HG03103 (cell line): ENCODE measurements around the gene TECPR1.

Experiments
- ATAC-seq: cut with Tn5 transposase; IDR thresholded peaks from one replicate; pipeline ENCODE4 v1.9.1; 2021; ENCODE audit warnings: low read depth; ENCODE audit not compliant: unreplicated experiment

Gene TECPR1

DNA sequence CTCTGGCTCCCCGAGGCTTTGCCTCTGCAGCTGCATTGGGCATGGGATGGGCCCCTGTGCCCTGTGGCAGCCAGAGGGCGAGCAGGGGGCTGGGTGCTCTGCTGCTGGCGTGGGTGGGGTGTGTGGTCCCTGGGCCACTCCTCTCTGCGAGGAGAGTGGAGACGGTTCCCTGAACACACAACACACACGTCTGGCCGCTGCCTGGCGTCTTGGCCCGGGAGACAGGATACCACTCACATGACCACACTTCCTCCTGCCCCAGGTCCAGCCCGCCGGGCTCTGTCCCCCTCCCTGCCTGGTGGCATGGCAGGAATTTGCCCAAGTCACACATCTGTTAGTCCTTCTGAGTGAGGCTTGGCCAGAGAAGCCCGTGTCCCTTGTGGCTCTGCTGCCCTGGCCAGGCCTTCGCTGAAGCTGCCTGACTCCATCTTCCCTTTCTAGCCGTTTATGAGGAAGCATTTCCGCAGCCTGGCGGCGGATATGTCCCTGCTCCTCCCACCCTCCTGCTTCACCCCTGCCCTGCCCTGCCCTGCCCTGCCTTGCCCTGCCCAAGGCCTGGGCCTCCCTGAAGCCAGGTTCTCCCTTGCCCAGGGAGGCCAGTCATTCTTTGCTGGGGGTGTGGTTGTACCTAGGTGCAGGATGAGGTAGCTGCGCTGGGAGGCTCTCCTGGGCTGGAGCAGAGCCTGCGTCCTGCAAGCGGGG is 32.5 kb upstream of the TECPR1 start:
- no peak for ATAC-seq

DNA sequence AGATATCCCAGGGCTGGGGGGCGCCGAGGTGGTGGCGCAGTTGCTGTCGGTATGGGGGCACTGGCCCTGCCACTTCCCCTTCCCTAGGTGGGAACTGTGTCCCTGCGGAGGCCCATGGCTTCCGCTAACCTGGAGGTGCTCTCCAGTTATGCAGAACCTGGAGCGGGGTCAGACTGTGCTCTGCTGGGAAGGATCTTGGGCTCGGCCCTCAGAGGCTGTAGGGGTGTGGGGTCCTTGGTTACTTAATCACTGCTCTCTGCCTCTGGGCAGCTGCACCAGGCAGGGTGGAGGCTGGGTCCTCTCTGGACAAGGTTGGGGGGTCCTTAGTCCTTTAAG is 31.8 kb upstream of the TECPR1 start:
- ATAC-seq: no peak

DNA sequence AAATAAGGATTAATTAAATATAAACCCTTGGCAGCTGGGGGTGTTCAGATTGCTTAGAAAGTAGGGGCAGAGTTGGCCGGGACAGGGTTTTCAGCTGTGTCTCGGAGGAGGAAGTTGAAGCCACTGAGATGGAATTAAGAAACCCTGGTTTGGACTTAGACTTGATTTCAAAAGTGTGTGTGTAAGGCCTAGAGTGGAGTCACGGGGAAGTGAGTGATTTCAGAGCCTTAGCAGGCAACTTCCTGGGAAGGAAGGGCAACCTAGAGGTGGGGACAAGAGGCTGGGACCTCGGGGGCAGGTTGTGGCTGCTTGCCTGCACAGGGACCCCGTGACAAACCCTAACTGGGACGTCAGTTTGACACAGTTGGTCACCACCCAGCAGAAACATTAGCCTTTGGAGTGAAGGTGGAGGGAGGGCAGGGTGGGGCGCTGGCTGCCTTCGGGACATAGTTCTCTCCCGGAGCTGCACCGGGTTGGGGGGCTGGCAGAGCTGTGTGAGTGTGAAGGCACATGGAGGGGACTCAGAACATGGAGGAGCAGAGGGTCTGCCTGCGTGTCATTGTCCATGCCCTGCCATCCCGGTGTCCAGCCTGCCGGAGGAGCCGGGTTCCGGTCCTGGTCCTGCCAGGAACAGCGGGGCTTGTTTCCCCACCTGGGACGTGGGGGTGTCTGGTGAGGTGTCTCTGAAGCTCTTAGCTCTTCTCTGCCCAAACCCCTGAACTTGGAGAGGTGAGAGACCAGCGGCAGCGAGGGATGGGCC is 31.3 kb upstream of the TECPR1 start:
- ATAC-seq: no peak

DNA sequence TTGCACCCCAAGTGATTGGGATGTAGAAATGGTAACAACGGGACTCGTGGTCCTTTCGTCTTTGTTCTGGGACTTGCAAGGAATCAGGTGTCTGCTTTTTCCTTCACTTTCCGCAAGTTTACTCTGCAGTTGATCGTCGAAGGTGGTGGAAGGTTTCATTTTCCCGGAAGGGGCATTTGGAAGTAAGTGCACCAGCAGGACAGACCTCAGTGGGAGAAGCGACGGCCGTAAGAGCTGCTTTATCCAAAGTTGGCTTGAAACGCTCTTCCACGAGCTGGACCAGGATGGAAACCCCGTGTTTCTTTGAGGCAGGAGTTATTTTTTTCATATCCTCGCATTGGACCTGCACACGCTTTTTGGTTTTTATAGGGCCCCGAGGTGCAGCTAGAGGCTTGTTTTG is 30.7 kb upstream of the TECPR1 start:
- no peak for ATAC-seq

DNA sequence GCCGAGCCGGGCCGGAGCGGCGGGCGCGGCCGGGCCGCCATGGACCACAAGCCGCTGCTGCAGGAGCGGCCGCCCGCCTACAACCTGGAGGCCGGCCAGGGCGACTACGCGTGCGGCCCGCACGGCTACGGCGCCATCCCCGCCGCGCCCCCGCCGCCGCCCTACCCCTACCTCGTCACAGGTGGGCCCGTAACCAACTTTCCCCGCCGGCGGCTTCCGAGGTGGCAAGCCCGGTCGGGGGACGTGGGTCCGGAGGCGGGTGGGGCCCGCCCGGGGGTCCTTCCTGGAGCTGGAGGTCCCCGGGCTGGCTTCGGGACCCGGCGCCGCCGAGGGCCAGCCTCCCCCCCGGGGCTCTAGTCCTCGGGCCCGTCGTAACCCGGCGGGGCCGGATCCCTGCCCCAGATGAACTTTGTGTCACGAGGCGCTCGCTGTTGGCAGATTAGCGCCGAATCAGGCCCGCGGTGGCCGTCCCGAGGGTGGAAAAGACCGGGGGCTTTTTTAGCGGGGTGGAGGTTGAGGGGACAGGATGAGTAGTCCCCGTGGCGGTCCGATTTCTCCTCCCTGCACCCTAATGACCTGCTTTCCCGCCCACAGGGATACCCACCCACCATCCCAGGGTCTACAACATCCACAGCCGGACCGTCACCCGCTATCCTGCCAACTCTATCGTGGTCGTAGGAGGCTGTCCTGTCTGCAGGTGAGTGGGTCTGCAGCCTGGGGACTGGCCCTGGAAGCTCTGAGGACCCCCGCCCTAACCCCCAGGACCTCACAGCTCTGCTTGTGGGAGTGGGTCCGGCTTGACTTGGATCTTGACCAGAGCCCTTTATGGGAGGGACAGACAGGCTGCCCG is 29.9 kb upstream of the TECPR1 start:
- ATAC-seq: peak; percentile 26

DNA sequence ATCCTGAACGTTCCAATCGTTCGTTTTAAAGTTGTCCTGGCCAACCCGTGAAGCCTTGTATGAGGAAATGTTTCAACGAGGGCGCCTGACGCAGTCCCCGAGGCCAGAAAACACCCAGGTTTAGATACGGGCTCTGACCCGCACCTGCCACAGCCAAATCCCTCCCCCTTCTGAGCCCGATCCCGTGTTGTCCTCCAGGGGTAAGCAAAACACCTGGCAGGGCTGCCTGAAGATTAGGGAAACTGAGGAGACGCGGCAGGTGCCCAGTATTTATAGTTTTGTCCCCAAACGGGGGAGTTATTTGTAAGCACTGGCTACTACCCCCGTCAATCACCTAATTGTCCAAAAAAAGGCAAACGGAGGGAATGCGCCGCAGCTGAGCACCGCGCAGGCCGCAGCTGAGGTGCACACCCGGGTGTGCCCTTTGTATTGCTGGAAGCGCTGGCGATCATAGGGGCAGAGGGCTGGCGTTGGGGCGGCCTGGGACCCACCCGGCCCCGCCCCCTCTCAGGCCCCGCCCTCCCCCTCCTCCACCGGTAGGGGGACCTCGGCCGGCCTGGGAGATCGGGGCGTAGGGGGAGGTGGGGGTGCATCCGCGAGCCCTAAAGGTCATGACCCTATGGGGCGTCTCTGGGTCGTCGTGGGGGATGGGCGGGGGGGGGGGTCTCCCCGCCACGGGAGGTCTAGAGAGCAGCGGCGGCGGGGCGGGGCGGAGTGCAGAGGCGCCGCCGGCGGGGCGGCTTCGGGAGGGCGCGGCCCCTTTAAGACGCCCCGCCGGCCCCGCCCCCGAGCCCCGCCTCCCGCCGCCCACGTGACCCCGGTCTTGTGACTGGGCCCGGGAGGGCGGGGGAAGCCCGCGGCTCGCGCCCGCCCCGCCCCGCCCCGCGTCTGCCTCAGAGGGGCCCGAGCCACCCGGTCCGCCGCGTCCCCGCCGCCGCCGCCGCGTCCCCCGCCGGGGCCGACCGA is 29.0 kb upstream of the TECPR1 start, which contains the start of gene BRI3:
Gene BRI3 (plus strand): TSS at position 896 of the 966 bp plus-strand sequence. CDS start 110 bp downstream, outside the sequence.
- ATAC-seq: peak; percentile 75

DNA sequence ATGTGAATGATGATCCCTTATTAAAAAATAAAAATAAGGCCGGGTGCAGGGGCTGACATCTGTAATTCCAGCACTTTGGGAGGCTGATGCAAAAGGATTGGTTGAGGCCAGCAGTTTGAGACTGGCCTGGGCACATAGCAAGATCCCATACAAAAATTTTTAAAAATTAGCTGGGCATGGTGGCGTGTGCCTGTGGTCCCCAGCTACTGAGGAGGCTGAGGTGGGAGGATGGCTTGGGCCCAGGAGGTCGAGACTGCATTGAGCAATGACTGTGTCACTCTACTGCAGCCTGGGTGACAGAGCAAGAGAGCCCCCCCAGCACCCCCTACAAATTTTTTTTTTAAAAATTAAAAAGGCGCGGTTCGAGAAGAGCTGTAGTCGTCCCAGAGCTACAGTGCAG is 28.3 kb upstream of the TECPR1 start:
- no peak for ATAC-seq

DNA sequence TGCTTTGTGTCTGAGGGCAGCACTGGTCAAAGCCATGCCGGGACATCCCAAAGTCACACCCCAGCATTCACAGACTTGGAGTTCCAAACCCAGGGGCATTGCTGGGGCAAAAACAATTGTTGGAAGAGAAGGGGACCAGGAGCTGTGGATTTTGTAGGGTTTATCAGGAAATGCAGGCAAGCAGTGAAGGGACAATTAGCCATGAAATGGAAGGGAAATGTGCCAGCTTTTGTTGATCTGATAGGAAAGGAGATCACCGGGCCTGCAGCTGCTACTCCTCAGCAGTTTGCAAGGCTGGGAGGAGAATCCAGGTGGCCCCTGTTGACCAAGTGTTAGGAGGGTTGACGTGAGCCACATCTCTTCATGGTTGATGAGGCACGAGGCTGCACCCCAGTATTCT is 26.9 kb upstream of the TECPR1 start:
- no peak for ATAC-seq

DNA sequence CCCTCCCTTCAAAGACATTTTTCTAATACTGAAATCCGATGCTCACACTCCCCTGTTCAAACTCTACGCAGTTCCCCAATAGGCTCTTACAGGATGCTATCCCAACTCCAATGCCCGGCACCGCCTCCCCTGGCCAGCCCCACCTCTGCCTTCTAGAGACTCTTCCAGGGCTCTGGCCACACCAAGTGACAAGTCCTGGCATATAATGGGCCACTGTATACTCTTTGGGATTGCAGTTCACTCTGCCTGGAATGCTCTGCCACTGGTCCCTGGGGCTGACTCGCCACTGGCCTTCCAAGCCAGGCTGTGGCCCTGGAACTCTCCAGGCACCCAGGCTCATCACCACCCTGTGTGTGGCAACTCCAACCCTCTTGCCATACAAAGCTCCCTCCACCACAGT is 26.4 kb upstream of the TECPR1 start:
- ATAC-seq: no peak

DNA sequence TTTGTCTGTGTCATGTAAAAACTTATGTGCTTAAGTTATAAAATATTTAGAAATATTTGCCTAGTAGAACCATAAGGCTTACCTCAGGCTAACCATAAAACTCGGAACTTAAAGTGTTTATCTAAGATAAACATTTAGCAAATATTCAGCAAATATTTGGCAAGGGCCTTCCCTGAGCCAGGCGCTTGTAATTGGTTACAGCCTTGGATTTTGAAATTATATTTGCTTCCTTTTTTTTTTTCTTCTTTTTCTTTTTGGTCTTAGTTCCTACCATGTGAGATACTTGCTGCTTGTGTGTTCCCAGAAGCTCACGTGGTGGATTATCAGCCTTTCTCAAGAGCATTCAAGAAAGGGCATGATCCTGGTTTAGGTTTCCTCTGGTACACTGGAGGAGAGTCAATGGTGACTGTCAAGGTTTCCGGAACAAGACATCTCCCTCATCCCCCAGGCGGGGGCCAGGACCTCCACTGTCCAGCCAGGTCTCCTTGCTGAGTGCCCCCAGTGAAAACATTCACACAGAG is 24.3 kb upstream of the TECPR1 start:
- no peak for ATAC-seq

DNA sequence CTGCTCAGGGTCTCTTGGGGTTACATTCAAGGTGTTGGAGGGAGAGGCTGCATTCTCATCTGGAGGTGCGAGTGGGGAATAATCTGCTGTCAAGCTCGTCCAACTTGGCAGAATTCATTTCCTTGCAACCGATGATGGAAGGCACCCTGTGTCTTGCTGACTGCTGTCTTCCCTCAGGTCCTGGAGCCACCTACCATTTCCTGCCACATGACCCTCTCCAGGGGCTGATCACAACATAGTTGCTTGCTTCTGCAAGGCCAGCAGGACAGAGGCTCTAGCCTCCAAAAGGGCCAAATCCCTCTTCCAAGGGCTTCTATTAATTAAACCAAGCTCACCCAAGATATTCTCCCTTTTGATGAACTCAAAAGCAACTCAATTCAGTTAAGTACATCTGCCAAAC is 15.3 kb upstream of the TECPR1 start:
- no peak for ATAC-seq

DNA sequence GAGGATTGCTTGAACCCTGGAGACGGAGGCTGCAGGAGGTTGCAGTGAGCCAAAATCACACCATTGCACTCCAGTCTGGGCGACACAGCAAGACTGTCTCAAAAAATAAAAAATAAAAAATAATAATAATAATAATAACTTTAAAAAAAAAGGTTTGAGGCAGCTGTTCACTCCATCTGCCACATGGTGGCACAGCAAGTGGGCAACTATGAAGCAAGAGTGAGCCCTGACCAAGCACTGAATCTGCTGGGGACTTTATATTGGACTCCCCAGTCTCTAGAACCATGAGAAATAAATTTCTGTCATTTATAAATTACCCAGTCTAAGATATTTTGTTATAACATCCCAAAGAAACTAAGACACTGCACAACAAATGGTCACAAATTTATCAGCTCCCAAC is 14.8 kb upstream of the TECPR1 start:
- no peak for ATAC-seq

DNA sequence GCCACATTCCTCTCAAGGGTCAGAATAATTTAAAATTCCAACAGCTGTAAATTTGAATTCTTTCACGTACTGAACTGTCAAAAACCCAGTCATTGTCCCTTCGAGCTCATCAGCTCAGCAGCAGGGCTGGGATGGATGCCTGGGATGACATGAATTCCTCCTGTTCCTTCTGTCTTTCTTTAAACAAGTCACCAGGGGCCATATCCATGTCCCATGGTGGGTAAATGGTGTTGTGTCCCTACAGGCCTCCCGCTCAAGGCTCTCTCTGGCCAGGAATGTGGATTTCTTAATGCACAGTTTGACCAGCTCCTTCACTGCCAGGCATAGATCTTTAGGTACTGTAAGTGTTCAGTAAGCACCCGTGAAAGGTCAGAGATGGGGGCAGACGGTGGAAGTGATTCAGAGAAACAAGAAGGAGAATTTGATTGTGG is 13.8 kb upstream of the TECPR1 start:
- ATAC-seq: no peak

DNA sequence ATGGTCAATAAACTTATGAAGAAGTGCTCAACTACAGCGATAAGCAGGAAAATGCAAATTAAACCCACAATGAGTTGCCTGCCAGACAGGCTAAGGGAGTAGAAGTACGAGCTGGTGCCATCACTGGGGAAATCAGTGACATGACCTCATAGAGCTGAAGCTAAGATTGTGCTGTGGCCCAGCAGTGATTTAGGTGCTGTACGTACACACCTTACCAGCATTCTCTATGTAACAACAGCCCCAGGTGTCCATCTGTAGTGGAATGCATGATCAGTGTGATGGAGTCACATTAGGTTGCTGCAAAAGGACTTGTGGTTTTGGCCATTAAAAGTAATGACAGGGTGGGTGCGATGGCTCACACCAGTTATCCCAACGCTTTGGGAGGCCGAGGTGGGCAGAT is 5.7 kb upstream of the TECPR1 start:
- ATAC-seq: no peak

DNA sequence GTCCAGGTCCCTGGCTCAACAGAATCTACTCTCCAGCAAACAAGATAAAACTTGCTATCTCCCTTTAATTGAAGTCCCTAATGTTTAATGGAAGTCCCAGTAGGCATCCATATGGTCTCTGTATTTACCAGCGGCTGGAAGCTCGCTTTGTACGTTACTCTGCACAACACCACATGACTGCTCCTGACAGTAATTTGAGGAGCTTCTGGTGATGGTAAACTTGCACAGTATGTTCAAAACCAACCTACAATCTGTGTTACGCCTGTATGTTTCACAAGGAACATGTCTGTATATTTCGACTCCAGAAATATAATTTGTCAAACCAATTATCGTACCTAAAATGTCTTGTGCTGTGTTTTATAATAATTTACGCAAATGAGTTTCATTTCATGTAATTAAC is 4.4 kb upstream of the TECPR1 start:
- no peak for ATAC-seq

DNA sequence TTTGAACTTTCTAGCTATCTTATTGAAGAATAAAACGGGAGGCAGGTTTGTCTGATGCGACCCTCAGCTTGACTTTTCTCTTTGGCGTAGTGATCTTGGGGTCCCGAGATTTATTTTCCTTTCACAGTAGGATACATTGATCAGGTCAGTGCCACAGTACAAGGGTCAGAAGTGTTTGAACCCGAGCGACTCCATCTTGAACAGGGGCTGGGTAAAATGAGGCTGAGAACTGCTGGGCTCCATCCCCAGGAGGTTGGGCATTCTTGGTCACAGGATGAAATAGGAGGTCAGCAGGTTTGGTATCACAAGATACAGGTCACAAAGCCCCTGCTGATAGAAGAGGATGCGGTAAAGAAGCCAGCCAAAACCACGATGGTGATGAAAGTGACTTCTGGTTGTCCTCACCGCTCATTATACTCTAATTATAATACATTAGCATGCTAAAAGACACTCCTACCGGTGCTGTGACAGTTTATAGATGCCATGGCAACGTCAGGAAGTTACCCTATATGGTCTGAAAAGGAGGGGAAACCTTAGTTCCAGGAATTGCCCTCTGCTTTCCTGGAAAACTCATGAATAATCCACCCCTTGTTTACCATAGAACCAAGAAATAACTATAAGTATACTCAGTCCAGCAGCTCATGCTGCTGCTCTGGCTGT is 3.0 kb upstream of the TECPR1 start:
- ATAC-seq: no peak

DNA sequence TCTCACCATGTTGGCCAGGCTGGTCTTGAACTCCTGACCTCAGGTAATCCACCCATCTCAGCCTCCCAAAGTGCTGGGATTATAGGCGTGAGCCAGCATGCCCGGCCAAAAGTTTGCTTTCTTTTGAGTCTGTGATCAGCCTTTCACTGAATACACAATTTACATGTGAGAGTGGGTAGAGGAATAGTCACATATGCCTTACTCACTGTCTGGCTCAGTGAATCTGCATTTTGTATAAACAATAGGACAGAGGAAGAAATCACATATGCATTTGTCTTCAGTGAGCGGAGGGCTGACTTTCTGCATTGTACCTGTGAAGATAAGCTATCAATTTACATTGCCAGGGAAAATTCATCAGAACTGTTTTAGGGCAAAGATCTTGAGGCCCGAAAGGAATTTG is 2.5 kb upstream of the TECPR1 start:
- ATAC-seq: no peak

DNA sequence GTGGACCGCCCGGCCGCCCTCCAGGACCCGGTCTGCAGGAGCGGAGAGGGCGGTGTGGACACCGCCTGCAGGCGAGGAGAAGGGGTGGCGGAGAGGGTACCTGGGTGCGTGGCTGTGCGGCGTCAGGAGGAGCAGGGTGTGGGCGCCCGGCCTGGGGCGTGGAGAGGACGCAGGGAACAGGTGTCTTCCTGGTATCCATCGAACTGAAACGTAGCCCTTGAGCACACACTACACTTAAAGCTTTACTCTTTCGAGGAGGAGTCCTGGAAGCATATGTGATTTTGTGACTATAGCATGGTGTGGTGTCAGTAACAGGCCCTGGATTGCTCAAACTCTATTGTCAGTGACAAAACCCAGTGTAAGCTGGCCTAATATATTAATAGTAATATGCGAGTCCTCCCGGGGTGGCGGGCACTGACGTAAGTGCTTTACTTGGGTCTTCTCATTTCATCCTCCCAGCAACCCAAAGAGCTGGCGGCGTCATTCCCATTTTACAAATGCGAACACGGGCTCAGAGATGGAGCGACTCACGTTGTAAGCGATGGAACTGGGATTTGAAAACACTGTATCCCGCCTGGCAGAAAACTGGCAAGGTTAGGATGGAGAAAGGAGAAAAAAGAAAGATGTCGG is 508 bp upstream of the TECPR1 start:
- ATAC-seq: peak; percentile 25

DNA sequence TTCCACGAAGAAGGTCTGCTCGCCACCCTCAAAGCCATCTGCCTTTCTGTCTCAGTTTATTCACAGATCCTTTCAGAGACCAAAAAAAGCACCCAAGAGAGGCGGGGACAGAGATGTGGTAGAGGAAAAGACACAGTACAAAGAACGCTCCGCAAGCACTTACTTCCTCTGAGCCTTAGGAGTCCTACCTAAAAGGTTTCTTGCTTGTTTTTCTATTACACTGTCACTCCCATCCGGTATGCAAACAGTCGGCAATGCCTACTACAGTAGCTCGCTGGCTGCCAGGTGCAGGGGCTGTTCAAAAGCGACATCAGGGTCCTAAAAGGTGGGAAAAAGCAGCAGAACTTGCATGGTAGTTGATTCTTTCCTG is 816 bp downstream of the TECPR1 start:
- ATAC-seq: peak; percentile 19
